Lower lobe of right lung (tissue), 2 donors: Measurements from ENCODE around the gene LRRFIP1. TPM values are rescaled to one million over a fixed set of nuclear protein-coding genes. Genes with fewer than 3 reads are reported as not detected.

Experiments
- ATAC-seq, 2 donors: fragments of 200-7000 bp; cut with Tn5 transposase; one replicate each; pipeline ENCODE4 v1.9.1; 2020 to 2022; ENCODE audit warnings: mild to moderate bottlenecking in 2 of 2, moderate library complexity in 2 of 2
- DNase-seq: peaks from one replicate; pipeline ENCODE4 v3.0.0-alpha.2; 2020
- H3K27ac ChIP-seq: fragments of 200-600 bp; one replicate; pipeline ENCODE4 v1.8.0; 2022
- H3K27me3 ChIP-seq: fragments of 200-600 bp; one replicate; pipeline ENCODE4 v1.8.0; 2022; ENCODE audit warnings: low read depth
- H3K36me3 ChIP-seq: fragments of 200-600 bp; one replicate; pipeline ENCODE4 v1.8.0; 2022; ENCODE audit warnings: mild to moderate bottlenecking
- H3K4me1 ChIP-seq: fragments of 200-600 bp; one replicate; pipeline ENCODE4 v1.8.0; 2022
- H3K4me3 ChIP-seq: fragments of 200-600 bp; one replicate; pipeline ENCODE4 v1.8.0; 2022; ENCODE audit warnings: mild to moderate bottlenecking
- H3K9me3 ChIP-seq: fragments of 200-600 bp; one replicate; pipeline ENCODE4 v1.8.0; 2022
- intact Hi-C: fragments of 100-400 bp; cut with DNase I; formaldehyde crosslinking; loops from one replicate; pipeline ENCODE4 v1.11.0; 2022
- total RNA-seq: library from RNA; stranded (reverse); fragmentation: NEBNext Ultra II Directional; extraction: Animal tissue kit (Norgen Biotek cat#: 25700); gene quantifications from one replicate; pipeline ENCODE4 v1.2.1, GENCODE V29; 2021
- TF ChIP-seq, protein P1 (sequence below): fragments of 200-600 bp; IDR thresholded peaks from one replicate; pipeline ENCODE4 v1.8.0; 2022; ENCODE audit warnings: antibody characterized with exemption, mild to moderate bottlenecking
- donor health status: DM: no; HTN: yes; CAD: no; lungs with severe emphysema.

Gene LRRFIP1
- total RNA-seq, 1 donor from 2014 or later: 180 TPM

DNA sequence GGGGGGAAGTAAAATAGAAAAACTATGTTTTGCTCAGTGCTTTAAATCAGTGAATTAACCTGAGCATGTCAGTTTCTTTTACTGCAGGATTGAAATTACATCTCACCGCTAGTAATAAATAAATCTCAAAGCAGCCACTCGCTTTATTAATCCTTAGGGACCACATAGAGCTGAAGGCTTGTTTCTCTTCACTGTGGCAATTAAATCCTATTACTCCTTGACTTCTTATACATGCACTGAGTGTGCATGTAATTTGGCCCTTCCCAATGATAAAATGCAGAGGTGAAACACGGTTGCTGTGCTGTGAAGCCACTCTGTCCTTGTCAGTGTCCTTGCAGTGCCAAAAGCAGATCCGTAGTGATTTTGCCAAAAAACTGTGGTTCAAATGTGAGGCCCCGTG, 94.1 kb downstream of the LRRFIP1 start:
- Histone ChIP-seq H3K4me1 (peaks cover 34% of the 10 kb centered on the region), H3K27ac (no peak overlapping the region), H3K36me3 (peaks cover 24% of the 10 kb centered on the region), H3K4me3 (no peak overlapping the region), H3K9me3 (no peaks in the 10 kb centered on the region), H3K27me3 (no peaks in the 10 kb centered on the region)
- intact Hi-C loops: no loop called here
- DNase-seq: no peak
- ATAC-seq: no peak
- TF ChIP-seq, protein P1, sequence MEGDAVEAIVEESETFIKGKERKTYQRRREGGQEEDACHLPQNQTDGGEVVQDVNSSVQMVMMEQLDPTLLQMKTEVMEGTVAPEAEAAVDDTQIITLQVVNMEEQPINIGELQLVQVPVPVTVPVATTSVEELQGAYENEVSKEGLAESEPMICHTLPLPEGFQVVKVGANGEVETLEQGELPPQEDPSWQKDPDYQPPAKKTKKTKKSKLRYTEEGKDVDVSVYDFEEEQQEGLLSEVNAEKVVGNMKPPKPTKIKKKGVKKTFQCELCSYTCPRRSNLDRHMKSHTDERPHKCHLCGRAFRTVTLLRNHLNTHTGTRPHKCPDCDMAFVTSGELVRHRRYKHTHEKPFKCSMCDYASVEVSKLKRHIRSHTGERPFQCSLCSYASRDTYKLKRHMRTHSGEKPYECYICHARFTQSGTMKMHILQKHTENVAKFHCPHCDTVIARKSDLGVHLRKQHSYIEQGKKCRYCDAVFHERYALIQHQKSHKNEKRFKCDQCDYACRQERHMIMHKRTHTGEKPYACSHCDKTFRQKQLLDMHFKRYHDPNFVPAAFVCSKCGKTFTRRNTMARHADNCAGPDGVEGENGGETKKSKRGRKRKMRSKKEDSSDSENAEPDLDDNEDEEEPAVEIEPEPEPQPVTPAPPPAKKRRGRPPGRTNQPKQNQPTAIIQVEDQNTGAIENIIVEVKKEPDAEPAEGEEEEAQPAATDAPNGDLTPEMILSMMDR: no peak

DNA sequence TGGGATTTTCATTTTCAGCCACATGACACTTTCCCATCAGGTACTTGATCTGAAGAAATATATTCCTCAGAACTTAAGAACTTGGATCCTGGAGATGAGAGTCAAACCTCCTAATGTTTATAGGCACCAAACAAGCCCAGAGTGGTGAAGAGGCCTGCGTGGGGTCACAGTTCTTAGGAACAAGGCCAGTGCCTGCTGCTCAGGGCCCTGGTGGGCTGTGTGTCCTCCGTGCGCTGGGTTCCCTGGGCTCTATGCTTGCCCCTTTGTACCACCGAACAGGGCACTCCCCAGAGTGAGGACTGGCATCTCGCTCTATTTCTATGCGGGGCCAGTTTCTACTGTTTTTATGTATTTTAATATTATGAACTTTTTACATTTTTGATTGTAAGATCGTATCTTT, 95.2 kb downstream of the LRRFIP1 start:
- ATAC-seq: no peak
- no peak for DNase-seq

DNA sequence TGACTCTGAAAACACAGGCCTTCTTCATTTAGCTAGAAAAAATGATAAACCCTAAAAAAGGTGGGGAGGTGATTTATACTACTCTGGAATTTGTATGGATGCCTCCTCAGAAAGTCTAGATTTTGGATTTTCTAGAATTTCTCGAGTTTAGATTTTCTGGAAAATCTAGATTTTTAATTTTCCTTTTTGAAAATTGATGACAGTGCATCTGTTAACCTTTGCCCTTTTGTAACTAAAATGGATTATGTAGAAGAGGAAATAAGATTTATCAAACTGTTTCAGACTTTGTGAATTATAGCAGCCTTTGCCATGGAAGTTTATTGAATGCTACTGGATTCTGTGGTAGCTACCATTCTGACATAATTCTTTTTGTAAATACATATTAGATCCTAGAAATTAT, 95.6 kb downstream of the LRRFIP1 start:
- Histone ChIP-seq H3K4me1 (peaks cover 41% of the 10 kb centered on the region), H3K27ac (no peak overlapping the region), H3K27me3 (no peaks in the 10 kb centered on the region), H3K36me3 (peaks cover 18% of the 10 kb centered on the region), H3K4me3 (no peak overlapping the region), H3K9me3 (no peaks in the 10 kb centered on the region)
- ATAC-seq (no peak), DNase-seq (no peak)
- TF ChIP-seq, protein P1: no peak
- intact Hi-C loops: no loop called here

More for the DNA sequence above, 95.2 kb downstream of the LRRFIP1 start:
- TF ChIP-seq, protein P1: no peak
- H3K27ac ChIP-seq: no peak overlapping the region
- no peaks in the 10 kb centered on the region for H3K27me3 ChIP-seq
- no peaks in the 10 kb centered on the region for H3K9me3 ChIP-seq
- H3K4me3 ChIP-seq: no peak overlapping the region
- intact Hi-C loops: no loop called here
- H3K4me1 ChIP-seq: peaks cover 39% of the 10 kb centered on the region
- H3K36me3 ChIP-seq: peaks cover 22% of the 10 kb centered on the region

DNA sequence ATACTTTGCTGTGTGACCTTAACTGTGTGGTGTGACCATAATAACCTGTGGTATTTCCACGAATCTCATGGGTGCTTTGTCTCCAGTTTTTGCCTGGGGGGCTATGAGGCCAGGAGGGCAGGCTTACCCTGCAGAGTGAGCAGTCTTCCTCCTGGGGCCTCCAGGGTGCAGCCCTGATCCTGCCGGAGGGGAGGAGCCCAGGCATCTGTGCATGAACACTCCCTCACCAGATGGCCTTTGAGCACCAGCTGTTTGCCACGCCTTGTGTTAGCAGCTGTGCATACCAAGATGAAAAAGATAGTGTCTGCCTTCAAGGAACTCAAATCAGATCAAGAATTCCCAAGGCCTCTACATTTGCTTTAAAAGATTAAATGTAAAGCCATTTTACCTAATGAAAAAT, 96.2 kb downstream of the LRRFIP1 start:
- intact Hi-C loops: no loop called here
- Histone ChIP-seq H3K4me3 (no peak overlapping the region), H3K9me3 (no peaks in the 10 kb centered on the region), H3K4me1 (peaks cover 47% of the 10 kb centered on the region), H3K27ac (no peak overlapping the region), H3K27me3 (no peaks in the 10 kb centered on the region), H3K36me3 (peaks cover 14% of the 10 kb centered on the region)
- no peak for ATAC-seq
- no peak for DNase-seq
- TF ChIP-seq, protein P1: no peak

DNA sequence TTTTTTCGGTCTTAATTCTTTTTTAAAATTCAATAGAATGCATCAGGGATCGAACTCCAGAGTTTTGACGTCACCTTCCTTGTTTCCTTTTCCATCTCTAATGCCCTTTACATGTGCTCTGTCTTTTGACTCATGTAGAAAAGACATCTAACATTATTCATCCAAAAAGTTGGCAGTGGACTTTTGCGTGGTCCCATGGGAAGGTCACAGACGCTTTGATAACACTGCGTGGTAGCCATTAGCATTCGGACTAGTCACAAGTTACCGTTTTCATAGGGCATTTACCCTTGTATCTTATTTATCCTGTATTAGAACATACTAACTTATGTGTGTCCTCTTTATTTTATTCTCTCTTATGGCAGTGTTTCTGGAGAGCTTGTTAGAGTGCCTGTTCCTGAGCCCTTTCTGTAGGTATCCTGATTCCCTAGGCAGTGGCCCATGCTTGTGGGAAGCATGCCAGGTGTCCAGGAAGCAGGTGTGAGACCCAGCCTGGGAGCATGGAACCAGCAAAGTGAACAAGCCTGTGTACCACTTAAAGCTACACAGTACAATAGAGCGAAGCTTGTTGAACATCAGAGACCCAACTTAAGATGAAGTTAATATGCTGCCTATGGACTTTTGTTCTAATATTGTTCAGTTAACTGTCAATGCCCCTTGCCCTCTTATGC, 97.6 kb downstream of the LRRFIP1 start:
- no peaks in the 10 kb centered on the region for H3K27me3 ChIP-seq
- H3K27ac ChIP-seq: no peak overlapping the region
- ATAC-seq (no peak), DNase-seq (no peak)
- H3K4me1 ChIP-seq: peaks cover 60% of the 10 kb centered on the region
- TF ChIP-seq, protein P1: no peak
- H3K36me3 ChIP-seq: peaks cover 14% of the 10 kb centered on the region
- H3K4me3 ChIP-seq: no peak overlapping the region
- no peaks in the 10 kb centered on the region for H3K9me3 ChIP-seq
- intact Hi-C loops: no loop called here
